T-helper 2 cell (primary cell): ENCODE measurements around the gene UBE3A.

Experiments used
- DNase-seq, 5 experiments: peaks; one replicate each; pipeline versions ENCODE4 v3.0.0 to v3.0.0-alpha.2; 2012 to 2022

Gene UBE3A

DNA sequence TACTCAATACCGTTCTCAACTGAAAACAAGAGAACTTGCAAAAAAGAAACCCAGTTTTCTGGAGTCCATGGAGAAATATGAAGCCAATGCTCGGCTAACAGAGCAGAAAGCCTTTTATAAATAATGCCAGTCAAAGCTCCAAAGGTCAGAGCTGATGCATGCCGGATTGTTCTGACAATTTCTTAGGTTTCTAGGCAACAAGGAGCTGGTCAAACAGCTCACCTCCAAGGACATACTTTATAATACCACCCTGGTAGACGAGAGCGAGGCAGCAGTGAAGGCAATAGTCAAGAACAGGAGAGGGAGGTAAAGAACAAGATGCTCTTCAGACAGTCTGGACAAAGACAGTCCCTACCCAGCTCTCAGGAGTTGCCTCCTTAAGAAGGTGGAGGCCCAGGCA lies 111.1 kb downstream of the UBE3A start:
- no peak for DNase-seq

DNA sequence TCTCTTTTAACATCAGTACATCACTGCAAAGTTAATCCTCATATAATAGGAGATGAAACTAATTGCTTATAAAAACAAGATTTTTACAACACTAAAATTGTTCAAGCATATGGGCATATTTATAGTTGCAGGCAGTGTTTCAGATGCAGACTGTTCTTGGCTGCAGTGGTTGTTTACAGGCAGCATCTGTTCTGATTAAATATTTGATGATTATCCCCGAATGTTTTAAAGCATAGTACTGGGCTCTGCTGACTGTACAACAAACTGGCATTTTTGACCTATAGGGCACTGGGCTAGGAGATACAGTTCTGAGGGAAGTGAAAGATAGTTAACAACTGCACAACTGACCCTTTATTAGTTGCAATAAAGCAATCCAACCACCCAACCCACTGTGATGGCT lies 113.6 kb downstream of the UBE3A start:
- no peak for DNase-seq

DNA sequence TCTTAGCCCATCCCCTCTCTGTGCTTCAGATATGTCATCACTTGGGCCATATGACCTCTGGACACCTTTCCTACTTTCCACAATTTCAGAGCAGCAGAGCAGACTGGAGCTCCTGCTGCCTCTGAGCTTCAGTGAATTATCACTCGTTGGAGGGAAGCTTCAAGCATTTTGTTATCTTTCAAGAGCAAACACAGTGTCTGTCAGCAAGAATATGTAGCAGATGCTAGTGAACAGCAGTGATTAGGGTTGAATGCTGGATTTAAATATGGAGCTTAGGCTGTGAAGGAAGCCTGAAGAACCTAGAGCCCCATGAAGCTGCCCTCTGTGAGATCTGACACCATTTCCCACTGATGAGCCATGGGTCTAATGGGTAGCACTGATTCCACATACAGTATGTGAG lies 115.4 kb downstream of the UBE3A start:
- DNase-seq = no peak

DNA sequence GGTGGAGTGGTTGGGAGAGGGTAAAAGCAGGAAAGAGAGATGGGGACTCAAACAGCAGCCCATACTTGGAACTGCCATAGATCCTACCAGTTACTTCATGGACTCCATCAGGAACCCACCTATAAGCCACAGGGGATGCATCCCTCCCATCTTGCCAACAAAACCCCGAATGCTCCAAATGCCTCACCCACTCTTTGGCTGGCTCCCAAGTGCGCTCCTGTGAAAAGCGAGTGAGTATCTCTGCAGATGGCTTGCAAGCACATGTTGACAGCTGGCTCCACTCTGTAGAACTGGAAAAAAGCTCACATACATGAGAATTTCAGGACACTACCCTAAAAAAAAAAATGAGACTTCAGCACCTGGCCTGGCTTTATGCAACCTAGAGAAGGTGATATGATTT lies 151.0 kb downstream of the UBE3A start:
- no peak for DNase-seq
